ENCODE results near the gene SRL.
A peak's percentile ranks its signal among the peaks of the same experiment; 100 is the strongest.

The SRL gene

DNA sequence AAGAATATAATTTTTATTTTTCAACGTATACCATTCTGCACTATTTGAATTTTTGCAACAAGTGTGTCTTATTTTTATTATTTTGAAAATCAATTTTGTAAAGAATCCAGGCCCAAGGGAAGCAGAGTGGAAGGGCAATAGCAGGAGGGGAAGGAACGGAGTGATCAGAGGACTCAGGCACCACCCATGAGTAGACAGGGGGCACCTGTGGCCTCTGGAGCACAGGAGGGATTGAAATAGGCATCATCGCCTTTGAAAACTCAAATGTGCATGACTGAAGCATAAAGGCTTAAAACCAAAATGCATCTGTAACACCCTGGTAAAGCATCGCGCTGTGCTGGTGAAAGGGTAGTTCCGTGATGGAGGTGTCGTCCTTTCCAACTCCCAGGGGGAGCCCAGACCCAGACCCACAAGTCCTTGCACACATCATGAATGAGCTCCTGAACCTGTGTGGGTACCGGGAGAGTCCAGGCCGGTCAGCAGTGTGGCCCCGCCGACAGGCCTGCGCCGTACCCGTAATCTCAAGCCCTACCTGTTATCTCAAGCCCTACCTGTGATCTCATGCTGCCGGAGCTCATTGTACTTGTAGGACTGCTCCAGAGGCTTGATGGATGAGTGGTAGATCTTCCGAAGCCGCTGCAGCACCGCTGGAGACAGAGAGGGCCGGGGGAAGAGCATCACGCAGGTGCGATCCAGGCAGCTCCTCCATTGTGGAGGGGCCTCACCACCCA, 39.1 kb downstream of the SRL start:
- Histone ChIP-seq H3K4me3 (ENCODE audit: low read length) (no peak overlapping the region), H4K20me1 (ENCODE audit: control insufficient read depth, insufficient read depth, low read depth, low read length) (no peaks in the 10 kb centered on the region), H3K36me3 (ENCODE audit: control insufficient read depth, low read length) (no peaks in the 10 kb centered on the region), H3K4me2 (ENCODE audit: low read length) (no peak overlapping the region), H3K9me2 (replicated peaks; ENCODE audit: control insufficient read depth, low read length) (no peaks in the 10 kb centered on the region), H3K79me2 (ENCODE audit: control insufficient read depth, low read length) (no peaks in the 10 kb centered on the region), H3F3A (ENCODE audit: control insufficient read depth, insufficient read depth) (no peaks in the 10 kb centered on the region), H3K4me1 (ENCODE audit: control insufficient read depth, low read length) (peaks cover 4% of the 10 kb centered on the region; the same call in 1 of the 2 replicates), H3K27ac (ENCODE audit: low read depth, low read length) (no peak overlapping the region), H3K27me3 (ENCODE audit: control insufficient read depth, low read length) (no peaks in the 10 kb centered on the region), H3K9me3 (ENCODE audit: control insufficient read depth, insufficient read depth, low read length) (no peaks in the 10 kb centered on the region)
- TF ChIP-seq, protein P1, sequence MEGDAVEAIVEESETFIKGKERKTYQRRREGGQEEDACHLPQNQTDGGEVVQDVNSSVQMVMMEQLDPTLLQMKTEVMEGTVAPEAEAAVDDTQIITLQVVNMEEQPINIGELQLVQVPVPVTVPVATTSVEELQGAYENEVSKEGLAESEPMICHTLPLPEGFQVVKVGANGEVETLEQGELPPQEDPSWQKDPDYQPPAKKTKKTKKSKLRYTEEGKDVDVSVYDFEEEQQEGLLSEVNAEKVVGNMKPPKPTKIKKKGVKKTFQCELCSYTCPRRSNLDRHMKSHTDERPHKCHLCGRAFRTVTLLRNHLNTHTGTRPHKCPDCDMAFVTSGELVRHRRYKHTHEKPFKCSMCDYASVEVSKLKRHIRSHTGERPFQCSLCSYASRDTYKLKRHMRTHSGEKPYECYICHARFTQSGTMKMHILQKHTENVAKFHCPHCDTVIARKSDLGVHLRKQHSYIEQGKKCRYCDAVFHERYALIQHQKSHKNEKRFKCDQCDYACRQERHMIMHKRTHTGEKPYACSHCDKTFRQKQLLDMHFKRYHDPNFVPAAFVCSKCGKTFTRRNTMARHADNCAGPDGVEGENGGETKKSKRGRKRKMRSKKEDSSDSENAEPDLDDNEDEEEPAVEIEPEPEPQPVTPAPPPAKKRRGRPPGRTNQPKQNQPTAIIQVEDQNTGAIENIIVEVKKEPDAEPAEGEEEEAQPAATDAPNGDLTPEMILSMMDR (IDR thresholded peaks at IDR 0.05; ENCODE audit: low read depth, low read length, poor library complexity, severe bottlenecking), result no peak
- TF ChIP-seq EZH2phosphoT487 (IDR thresholded peaks at IDR 0.05; ENCODE audit: borderline replicate concordance, low read length), result no peak

DNA sequence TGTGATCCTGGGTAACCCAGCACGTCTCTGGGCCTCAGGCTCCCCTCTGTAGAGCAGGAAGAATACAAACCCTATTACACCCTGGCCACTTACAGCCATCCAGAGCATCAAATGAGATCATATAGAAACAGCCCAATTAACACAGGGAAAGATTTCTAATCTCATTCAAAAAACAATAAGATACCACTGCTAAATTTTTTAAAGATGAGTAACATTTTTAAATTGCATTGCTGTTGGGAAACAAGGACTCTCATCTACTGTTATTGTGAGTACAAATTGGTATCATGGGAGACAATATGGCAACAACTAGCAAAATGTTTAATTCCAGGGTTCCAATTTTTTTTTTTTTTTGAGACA, 41.1 kb downstream of the SRL start:
- no peaks in the 10 kb centered on the region for H3F3A ChIP-seq (ENCODE audit: control insufficient read depth, insufficient read depth)
- no peaks in the 10 kb centered on the region for H3K9me3 ChIP-seq (ENCODE audit: control insufficient read depth, insufficient read depth, low read length)
- H3K9me2 ChIP-seq (replicated peaks; ENCODE audit: control insufficient read depth, low read length), result no peaks in the 10 kb centered on the region
- no peaks in the 10 kb centered on the region for H3K27me3 ChIP-seq (ENCODE audit: control insufficient read depth, low read length)
- H3K4me2 ChIP-seq (ENCODE audit: low read length), result no peak overlapping the region
- TF ChIP-seq EZH2phosphoT487 (IDR thresholded peaks at IDR 0.05; ENCODE audit: borderline replicate concordance, low read length), result no peak
- TF ChIP-seq, protein P1 (IDR thresholded peaks at IDR 0.05; ENCODE audit: low read depth, low read length, poor library complexity, severe bottlenecking), result no peak
- H3K79me2 ChIP-seq (ENCODE audit: control insufficient read depth, low read length), result no peaks in the 10 kb centered on the region
- no peak overlapping the region for H3K4me3 ChIP-seq (ENCODE audit: low read length)
- no peak overlapping the region for H3K27ac ChIP-seq (ENCODE audit: low read depth, low read length)
- H4K20me1 ChIP-seq (ENCODE audit: control insufficient read depth, insufficient read depth, low read depth, low read length), result no peaks in the 10 kb centered on the region
- H3K4me1 ChIP-seq (ENCODE audit: control insufficient read depth, low read length), result peaks cover 4% of the 10 kb centered on the region; the same call in 1 of the 2 replicates
- H3K36me3 ChIP-seq (ENCODE audit: control insufficient read depth, low read length), result no peaks in the 10 kb centered on the region

DNA sequence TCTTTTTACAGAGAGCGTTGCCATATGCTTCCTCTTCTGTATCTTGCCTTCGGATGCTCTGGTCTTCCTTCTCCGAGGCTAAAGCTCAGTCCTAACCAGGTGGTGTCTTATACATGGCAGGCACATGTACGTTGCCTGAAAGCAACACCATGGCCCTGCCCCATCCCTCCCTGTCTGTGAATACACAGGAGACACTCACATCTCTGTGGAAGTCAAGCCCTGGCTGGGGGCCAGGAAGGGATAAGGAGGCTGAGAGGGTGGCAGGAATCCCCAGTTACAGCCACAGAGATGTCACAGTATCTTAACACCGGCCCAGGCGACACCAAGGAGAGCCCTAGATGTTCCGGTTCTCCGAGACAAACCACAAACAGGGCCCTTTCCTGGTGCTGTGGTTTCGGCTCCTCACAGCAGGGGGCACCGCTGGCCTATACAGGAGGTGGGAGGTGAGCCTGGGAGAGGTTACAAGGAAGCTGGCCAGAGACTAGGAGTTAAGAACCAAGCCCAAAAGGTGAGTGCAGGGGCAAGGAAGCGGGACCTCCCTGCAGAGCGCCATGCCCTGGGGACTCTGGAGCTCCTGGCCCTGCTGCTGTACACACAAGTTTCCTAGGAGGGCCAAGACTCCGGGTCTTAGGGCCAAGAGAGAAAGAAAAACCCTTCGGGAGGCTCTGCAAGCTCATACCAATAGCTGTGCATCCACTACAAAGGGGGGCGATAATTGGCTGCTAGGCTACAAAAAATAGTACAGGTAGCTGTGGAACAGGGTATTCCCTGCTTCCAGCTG, 41.7 kb downstream of the SRL start:
- H3K4me2 ChIP-seq (ENCODE audit: low read length), result no peak overlapping the region

More for the DNA sequence above, 41.7 kb downstream of the SRL start:
- H3F3A ChIP-seq (ENCODE audit: control insufficient read depth, insufficient read depth), result no peaks in the 10 kb centered on the region
- H3K79me2 ChIP-seq (ENCODE audit: control insufficient read depth, low read length), result no peaks in the 10 kb centered on the region
- H3K4me3 ChIP-seq (ENCODE audit: low read length), result no peak overlapping the region
- no peak overlapping the region for H3K27ac ChIP-seq (ENCODE audit: low read depth, low read length)
- no peaks in the 10 kb centered on the region for H3K9me3 ChIP-seq (ENCODE audit: control insufficient read depth, insufficient read depth, low read length)
- no peaks in the 10 kb centered on the region for H3K27me3 ChIP-seq (ENCODE audit: control insufficient read depth, low read length)
- no peaks in the 10 kb centered on the region for H3K36me3 ChIP-seq (ENCODE audit: control insufficient read depth, low read length)
- H4K20me1 ChIP-seq (ENCODE audit: control insufficient read depth, insufficient read depth, low read depth, low read length), result no peaks in the 10 kb centered on the region
- H3K9me2 ChIP-seq (replicated peaks; ENCODE audit: control insufficient read depth, low read length), result no peaks in the 10 kb centered on the region
- H3K4me1 ChIP-seq (ENCODE audit: control insufficient read depth, low read length), result peaks cover 4% of the 10 kb centered on the region; the same call in 1 of the 2 replicates
- no peak for TF ChIP-seq EZH2phosphoT487 (IDR thresholded peaks at IDR 0.05; ENCODE audit: borderline replicate concordance, low read length)
- TF ChIP-seq, protein P1 (IDR thresholded peaks at IDR 0.05; ENCODE audit: low read depth, low read length, poor library complexity, severe bottlenecking), result peak; percentile 75

Measured in DOHH2 (cell line).